ENCODE data around the gene SCUBE3. TPM values are rescaled to one million over a fixed set of nuclear protein-coding genes. Genes with fewer than 3 reads are reported as not detected.

The SCUBE3 gene
- total RNA-seq, 2 donors from 2014 or later = 0.12 to 0.59 TPM

- Histone ChIP-seq H3K27ac (no peak overlapping the region), H3K4me1 (no peaks in the 10 kb centered on the region), H3K36me3 (no peaks in the 10 kb centered on the region), H3K4me3 (no peak overlapping the region), H3K27me3 (no peaks in the 10 kb centered on the region), H3K9me3 (no peaks in the 10 kb centered on the region)
- no peak for TF ChIP-seq CTCF (IDR thresholded peaks at IDR 0.05)
- no peak for DNase-seq (ENCODE audit: low spot score)
Observed at GRCh38 chr6:35194390-35194789, 19.4 kb upstream of the SCUBE3 start.

- H3K27ac ChIP-seq = no peak overlapping the region
- no peaks in the 10 kb centered on the region for H3K4me1 ChIP-seq
- TF ChIP-seq CTCF (IDR thresholded peaks at IDR 0.05) = no peak
- no peaks in the 10 kb centered on the region for H3K27me3 ChIP-seq
- DNase-seq (ENCODE audit: low spot score) = no peak
- H3K4me3 ChIP-seq = no peak overlapping the region
- H3K9me3 ChIP-seq = no peaks in the 10 kb centered on the region
- H3K36me3 ChIP-seq = no peaks in the 10 kb centered on the region
Observed at GRCh38 chr6:35195120-35195780, 18.5 kb upstream of the SCUBE3 start.

GRCh38 chr6:35197196-35197595 is 16.6 kb upstream of the SCUBE3 start:
- H3K4me1 ChIP-seq = no peaks in the 10 kb centered on the region
- no peaks in the 10 kb centered on the region for H3K9me3 ChIP-seq
- H3K4me3 ChIP-seq = no peak overlapping the region
- H3K27me3 ChIP-seq = no peaks in the 10 kb centered on the region
- no peak for TF ChIP-seq CTCF (IDR thresholded peaks at IDR 0.05)
- DNase-seq (ENCODE audit: low spot score) = no peak
- no peaks in the 10 kb centered on the region for H3K36me3 ChIP-seq
- H3K27ac ChIP-seq = no peak overlapping the region

GRCh38 chr6:35199866-35200265 is 13.9 kb upstream of the SCUBE3 start:
- H3K27me3 ChIP-seq = no peaks in the 10 kb centered on the region
- H3K4me1 ChIP-seq = no peaks in the 10 kb centered on the region
- no peaks in the 10 kb centered on the region for H3K9me3 ChIP-seq
- no peaks in the 10 kb centered on the region for H3K36me3 ChIP-seq
- H3K27ac ChIP-seq = no peak overlapping the region
- TF ChIP-seq CTCF (IDR thresholded peaks at IDR 0.05) = no peak
- H3K4me3 ChIP-seq = no peak overlapping the region
- no peak for DNase-seq (ENCODE audit: low spot score)

GRCh38 chr6:35202066-35202546 is 11.7 kb upstream of the SCUBE3 start:
- Histone ChIP-seq H3K9me3 (no peaks in the 10 kb centered on the region), H3K27ac (no peak overlapping the region), H3K4me3 (no peak overlapping the region), H3K4me1 (no peaks in the 10 kb centered on the region), H3K27me3 (no peaks in the 10 kb centered on the region), H3K36me3 (no peaks in the 10 kb centered on the region)
- DNase-seq (ENCODE audit: low spot score) = no peak
- no peak for TF ChIP-seq CTCF (IDR thresholded peaks at IDR 0.05)

- no peaks in the 10 kb centered on the region for H3K36me3 ChIP-seq
- no peak for TF ChIP-seq CTCF (IDR thresholded peaks at IDR 0.05)
- no peak for DNase-seq (ENCODE audit: low spot score)
- no peaks in the 10 kb centered on the region for H3K27me3 ChIP-seq
- no peaks in the 10 kb centered on the region for H3K9me3 ChIP-seq
- no peaks in the 10 kb centered on the region for H3K4me1 ChIP-seq
- H3K27ac ChIP-seq = no peak overlapping the region
- H3K4me3 ChIP-seq = no peak overlapping the region
Observed at GRCh38 chr6:35203152-35203670, 10.5 kb upstream of the SCUBE3 start.
